SKM-1 treated with dmso at 0.1 percent for 144 hours (cell line): Measurements from ENCODE around the gene TRRAP.

ENCODE experiments used
- DNase-seq: peaks from one replicate; lab custom pipeline; 2025; ENCODE audit not compliant: unreplicated experiment; lab: John Stamatoyannopoulos, UW

TRRAP gene

GRCh38 chr7:98899816-98900215 is 21.5 kb downstream of the TRRAP start:
- no peak for DNase-seq

DNA sequence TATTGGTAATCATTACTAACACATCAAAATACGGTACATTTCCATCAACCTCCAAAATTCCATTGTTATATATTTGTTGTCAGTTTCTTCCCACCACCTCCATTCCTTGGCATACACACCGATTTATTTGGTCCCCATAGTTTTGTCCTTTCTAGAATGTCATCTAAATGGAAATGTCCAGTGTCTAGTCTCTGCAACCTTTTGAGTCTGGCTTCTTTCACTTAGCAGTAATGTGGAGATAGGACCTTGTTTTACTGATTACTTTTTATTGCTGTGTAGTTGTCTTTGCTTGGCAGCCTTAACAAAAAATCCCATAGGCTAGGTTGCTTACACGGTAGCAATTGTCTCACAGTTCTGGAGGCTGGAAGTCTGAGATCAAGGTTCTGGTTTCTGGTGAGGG is 22.5 kb downstream of the TRRAP start:
- DNase-seq: no peak

- no peak for DNase-seq
Measured at GRCh38 chr7:98902523-98902922, 24.2 kb downstream of the TRRAP start.

- DNase-seq: no peak
Measured at GRCh38 chr7:98903246-98903645, 24.9 kb downstream of the TRRAP start.

DNA sequence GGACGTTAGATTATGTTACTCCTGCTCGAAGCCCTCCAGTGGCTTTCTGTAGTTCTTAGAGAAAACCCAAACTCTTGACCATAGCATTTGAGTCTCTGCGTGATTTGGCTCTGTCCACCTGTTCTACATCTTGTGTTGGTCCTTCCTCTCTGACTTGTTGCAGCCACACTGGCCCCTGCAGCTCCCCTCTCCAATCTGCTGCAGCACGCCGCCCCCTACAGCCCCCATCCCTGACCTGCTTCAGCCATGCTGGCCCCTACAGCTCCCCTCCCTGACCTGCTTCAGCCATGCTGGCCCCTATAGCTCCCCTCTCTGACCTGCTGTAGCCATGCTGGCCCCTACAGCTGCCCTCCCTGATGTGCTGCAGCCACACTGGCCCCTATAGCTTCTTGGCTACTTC is 29.2 kb downstream of the TRRAP start:
- no peak for DNase-seq

DNA sequence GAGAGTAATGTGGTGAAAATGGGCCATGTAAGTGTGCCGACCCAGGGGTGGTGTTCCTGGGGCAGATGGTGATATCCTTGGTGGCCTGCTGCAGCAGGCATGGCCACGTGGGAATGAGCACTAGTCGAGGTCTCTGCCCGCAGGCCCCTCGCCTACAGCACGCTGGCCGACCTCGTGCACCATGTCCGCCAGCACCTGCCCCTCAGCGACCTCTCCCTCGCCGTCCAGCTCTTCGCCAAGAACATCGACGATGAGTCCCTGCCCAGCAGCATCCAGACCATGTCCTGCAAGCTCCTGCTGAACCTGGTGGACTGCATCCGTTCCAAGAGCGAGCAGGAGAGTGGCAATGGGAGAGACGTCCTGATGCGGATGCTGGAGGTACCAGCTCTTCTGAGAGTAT is 30.3 kb downstream of the TRRAP start:
- no peak for DNase-seq

GRCh38 chr7:98909487-98909886 is 31.2 kb downstream of the TRRAP start:
- DNase-seq: no peak

GRCh38 chr7:98910427-98910826 is 32.1 kb downstream of the TRRAP start:
- no peak for DNase-seq

DNA sequence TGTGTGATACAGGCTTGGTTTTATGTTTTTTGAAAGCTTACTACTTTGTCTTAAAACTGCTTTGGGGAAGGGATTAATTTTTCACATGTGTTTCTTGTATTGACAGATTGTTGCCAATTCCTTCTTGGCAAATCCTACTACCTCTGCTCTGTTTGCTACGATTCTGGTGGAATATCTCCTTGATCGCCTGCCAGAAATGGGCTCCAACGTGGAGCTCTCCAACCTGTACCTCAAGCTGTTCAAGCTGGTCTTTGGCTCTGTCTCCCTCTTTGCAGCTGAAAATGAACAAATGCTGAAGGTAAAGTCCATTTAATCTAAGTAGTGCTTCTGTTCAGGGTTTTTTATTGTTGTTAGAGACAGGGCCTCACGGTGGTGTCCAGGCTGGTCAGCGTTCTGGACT is 33.6 kb downstream of the TRRAP start:
- no peak for DNase-seq

GRCh38 chr7:98913026-98913425 is 34.7 kb downstream of the TRRAP start:
- DNase-seq: no peak

- no peak for DNase-seq
Measured at GRCh38 chr7:98913612-98914011, 35.3 kb downstream of the TRRAP start.

- no peak for DNase-seq
Measured at GRCh38 chr7:98917331-98917730, 39.0 kb downstream of the TRRAP start.

DNA sequence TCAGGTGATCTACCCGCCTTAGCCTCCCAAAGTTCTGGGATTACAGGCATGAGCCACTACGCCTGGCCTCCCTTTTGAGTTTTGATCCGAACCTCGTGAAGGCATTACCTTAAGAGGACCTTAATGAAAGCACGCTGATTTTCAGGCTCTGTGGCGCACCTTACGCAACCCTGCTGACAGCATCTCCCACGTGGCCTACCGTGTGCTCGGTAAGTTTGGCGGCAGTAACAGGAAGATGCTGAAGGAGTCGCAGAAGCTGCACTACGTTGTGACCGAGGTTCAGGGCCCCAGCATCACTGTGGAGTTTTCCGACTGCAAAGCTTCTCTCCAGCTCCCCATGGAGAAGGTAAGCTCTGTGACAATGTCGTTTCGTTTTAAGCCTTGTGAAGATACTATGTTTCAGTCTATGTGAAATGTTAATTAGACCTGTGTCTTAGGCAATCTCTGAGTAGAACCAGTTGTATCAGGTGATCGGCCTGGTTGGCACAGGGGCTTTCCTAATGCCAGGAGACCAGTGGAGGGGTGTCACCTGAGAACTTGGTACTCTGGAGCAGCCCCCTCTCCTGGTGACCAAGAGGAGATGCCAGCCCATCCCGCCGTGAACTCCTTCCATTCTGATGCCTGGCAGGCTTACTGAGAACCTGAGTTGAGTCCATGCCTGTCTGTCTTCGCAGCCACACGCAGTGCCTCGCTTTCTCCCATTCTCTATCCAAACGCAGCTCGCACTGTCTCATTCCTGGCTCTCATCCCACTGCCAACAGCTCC is 43.5 kb downstream of the TRRAP start:
- no peak for DNase-seq

- no peak for DNase-seq
Measured at GRCh38 chr7:98922392-98923187, 44.3 kb downstream of the TRRAP start.

DNA sequence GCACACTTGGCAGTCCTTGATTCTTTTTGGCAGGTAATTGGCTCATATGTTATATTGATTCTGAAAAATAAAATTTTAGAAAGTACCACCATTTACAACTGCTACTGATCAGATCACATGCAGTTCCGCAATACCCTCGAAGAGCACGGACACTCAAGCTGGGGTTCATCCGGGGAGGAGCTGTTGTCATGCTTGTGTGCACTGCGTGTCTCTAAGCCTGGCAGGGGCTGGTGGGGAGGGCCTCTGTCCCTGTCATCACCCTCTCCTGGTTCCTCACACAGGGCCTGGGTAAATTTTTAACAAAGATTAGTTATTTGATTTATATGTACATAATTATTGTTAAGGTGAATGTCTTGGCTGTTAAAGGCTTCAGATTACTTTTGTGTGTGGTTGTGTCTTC is 45.2 kb downstream of the TRRAP start:
- no peak for DNase-seq

DNA sequence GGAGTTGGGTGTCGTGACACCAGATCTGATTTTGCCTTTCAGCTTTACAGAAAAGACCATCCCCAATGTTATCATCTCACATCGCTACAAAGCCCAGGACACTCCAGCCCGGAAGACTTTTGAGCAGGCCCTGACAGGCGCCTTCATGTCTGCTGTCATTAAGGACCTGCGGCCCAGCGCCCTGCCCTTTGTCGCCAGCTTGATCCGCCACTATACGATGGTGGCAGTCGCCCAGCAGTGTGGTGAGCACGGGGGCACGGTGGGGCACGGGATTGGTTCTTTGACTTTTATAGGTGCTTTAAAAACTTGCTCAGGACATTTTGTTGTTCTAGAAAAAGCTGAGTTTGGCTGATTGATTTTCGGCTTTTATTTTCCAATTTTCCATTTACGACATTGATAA is 48.8 kb downstream of the TRRAP start:
- no peak for DNase-seq

- DNase-seq: no peak
Measured at GRCh38 chr7:98930464-98930863, 52.1 kb downstream of the TRRAP start.

- no peak for DNase-seq
Measured at GRCh38 chr7:98930921-98931320, 52.6 kb downstream of the TRRAP start.

- DNase-seq: no peak
Measured at GRCh38 chr7:98933321-98933720, 55.0 kb downstream of the TRRAP start.

DNA sequence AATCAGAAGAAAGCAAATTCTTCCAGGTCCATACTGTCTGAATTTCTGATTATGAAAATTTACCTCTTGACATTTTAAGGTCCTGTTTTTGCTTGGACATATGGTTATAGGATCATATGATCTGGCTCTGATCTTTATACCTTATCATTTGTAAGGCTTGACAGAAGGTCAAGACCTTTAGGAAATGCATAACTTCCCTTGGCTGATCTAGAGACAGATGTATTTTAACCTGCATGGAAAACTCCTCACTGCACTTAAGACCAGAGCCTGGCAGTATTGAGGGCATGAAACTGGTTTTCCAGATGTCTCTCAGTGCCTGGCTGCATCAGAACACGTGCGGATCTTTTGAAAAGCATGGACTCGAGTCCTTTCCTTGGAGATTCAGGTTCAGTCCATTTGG is 55.9 kb downstream of the TRRAP start:
- DNase-seq: no peak

- no peak for DNase-seq
Measured at GRCh38 chr7:98935811-98936210, 57.5 kb downstream of the TRRAP start.

DNA sequence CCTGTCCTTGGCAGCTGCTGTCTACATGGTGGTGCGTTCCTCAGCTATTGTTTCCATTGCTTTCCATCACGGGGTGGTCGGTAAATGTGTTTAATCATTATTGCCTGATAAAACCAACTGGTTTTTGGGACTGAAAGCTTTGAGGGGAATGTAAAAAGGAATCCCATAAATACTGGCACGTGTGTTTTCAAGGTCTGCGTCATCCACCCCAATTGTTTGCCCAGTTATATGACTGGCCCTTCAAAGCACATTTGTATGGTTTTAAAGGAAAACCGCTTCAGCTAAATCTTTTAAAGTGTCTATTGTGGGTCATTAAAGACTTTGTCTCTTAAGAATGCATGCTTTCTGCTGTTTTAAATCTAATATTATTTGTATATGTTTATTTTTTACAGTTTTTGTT is 65.0 kb downstream of the TRRAP start:
- DNase-seq: no peak

DNA sequence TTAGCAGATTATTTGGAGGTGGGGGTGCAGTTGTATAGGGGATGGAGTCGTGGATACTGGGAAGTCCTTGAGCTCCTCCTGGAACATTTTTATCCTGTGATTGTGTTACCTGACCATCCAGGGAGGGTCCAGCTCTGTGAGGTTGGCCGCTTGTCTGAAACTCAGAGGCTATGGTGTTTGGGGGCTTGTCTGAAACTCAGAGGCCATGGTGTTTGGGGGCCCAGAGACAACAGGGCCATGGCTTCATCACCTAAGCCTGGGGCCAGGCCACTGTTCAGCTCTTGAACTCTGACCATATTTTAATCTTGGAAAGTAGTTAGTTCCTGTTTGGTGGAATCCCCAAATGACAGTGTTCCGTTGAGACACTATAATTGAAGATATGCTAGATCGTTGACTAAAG is 66.1 kb downstream of the TRRAP start:
- no peak for DNase-seq
